ENCODE measurements around the gene EFHD2.

DNA sequence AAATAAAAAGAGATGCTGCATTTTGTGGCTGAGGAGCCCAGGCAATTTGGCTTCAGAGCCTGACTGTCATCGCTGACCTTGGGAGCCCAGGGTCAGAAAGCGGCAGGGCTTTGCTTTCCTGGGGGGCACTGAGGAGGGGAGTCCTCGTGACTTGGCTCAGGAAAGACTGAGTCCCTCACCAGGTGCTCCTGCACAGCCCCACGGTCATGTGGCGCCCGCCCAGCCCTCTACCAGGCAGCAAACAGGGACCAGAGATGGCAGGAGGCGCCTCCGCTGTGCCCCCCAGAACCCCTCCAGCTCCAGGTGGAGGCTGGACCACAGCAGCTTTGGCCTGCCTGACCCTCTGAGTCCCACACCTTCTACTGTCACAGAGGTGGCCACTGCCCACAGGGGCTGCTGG, 13.2 kb downstream of the EFHD2 start:
- TF ChIP-seq POLR2AphosphoS5 (IDR thresholded peaks at IDR 0.05; ENCODE audit: low read depth, low read length): no peak
- TF ChIP-seq, protein P1, sequence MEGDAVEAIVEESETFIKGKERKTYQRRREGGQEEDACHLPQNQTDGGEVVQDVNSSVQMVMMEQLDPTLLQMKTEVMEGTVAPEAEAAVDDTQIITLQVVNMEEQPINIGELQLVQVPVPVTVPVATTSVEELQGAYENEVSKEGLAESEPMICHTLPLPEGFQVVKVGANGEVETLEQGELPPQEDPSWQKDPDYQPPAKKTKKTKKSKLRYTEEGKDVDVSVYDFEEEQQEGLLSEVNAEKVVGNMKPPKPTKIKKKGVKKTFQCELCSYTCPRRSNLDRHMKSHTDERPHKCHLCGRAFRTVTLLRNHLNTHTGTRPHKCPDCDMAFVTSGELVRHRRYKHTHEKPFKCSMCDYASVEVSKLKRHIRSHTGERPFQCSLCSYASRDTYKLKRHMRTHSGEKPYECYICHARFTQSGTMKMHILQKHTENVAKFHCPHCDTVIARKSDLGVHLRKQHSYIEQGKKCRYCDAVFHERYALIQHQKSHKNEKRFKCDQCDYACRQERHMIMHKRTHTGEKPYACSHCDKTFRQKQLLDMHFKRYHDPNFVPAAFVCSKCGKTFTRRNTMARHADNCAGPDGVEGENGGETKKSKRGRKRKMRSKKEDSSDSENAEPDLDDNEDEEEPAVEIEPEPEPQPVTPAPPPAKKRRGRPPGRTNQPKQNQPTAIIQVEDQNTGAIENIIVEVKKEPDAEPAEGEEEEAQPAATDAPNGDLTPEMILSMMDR (IDR thresholded peaks at IDR 0.05): no peak
